NOMO-1 treated with dmso at 0.1 percent for 144 hours (cell line): ENCODE data around the gene NPFF.

Experiments used
- DNase-seq: peaks from one replicate; lab custom pipeline; 2025; ENCODE audit not compliant: unreplicated experiment; lab: John Stamatoyannopoulos, UW

NPFF gene

GRCh38 chr12:53514628-53515290 lies 7.5 kb upstream of the NPFF start:
- DNase-seq = no peak

- DNase-seq = no peak
Observed at GRCh38 chr12:53513712-53514410, 6.6 kb upstream of the NPFF start.

DNA sequence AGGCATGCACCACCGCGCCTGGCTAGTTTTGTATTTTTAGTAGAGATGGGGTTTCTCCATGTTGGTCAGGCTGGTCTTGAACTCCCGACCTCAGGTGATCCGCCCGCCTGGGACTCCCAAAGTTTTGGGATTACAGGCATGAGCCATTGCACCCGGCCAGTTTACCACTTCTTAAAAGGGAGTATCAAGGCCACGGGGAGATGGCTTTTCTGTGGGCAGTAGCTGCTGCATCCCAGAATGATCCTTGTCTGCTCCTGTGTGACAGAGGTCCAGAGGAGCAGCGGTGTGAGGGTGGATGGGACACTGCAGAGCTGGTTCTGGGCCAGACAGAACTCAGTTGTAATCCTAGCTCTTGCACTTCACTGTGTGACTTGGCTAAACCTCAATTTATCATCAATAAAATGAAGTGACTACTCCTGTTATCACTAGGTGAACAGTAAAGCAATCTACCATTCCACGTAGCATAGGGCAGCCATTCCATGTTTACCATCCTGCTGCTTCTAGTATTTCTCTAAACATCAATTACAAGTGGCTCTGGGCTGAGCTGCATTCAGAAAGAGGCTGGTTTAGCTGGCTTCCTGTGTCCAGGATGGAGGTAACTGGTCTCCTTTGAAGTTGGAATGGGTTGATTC lies 3.0 kb upstream of the NPFF start:
- DNase-seq = no peak

GRCh38 chr12:53508534-53509170 lies 1.4 kb upstream of the NPFF start:
- peak; percentile 70 for DNase-seq

DNA sequence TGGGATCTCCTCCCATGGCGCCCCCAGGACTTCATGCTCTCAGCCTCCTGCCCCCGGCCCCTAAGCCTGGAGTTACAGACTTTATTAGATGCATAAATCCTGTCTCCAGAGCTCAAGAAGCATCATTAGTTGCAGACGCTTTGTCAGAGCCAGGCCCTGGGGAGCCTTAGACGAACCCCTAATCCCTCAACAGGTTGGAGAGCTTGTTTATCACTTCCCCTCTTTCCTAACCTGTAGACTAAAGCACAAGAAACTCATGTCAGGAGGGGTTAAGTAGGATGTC lies 260 bp upstream of the NPFF start:
- no peak for DNase-seq

GRCh38 chr12:53506450-53506785 lies 866 bp downstream of the NPFF start:
- DNase-seq = no peak

DNA sequence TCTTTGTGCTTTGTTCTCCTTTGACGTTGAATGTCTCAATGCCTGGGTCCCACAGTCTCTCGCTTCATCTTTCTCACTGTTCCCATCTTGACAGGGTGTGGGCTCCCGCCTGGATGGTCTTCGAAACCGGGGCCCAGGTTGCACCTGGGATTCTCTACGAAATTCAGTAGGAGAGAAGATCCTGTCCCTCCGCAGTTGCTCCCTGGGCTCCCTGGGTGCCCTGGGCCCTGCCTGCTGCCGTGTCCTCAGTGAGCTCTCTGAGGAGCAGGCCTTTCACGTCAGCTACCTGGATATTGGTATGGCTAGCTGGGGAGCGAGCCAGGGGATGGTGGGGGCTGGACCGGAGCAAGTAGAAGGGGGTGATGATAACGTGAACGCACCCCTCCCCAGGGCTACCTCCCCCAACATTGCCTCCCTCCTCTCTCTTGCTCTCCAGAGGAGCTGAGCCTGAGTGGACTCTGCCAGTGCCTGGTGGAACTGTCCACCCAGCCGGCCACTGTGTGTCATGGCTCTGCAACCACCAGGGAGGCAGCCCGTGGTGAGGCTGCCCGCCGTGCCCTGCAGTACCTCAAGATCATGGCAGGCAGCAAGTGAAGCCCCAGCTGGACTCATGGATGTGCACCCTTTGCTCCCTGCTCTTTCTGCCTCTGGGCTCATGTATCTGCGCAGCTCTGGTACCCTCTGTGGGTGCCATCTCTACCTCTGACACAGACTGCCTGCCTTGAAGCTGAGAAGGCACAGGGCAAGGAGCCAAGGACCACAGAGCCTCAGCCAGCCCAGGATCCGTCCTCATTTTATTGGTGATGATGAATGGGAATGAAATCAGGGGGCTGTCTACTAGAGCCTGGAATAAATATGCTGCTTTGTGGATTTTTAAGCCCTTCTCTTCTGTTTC lies 1.5 kb downstream of the NPFF start:
- DNase-seq = no peak

- no peak for DNase-seq
Observed at GRCh38 chr12:53505086-53505485, 2.2 kb downstream of the NPFF start.

- no peak for DNase-seq
Observed at GRCh38 chr12:53504004-53504920, 3.0 kb downstream of the NPFF start.

DNA sequence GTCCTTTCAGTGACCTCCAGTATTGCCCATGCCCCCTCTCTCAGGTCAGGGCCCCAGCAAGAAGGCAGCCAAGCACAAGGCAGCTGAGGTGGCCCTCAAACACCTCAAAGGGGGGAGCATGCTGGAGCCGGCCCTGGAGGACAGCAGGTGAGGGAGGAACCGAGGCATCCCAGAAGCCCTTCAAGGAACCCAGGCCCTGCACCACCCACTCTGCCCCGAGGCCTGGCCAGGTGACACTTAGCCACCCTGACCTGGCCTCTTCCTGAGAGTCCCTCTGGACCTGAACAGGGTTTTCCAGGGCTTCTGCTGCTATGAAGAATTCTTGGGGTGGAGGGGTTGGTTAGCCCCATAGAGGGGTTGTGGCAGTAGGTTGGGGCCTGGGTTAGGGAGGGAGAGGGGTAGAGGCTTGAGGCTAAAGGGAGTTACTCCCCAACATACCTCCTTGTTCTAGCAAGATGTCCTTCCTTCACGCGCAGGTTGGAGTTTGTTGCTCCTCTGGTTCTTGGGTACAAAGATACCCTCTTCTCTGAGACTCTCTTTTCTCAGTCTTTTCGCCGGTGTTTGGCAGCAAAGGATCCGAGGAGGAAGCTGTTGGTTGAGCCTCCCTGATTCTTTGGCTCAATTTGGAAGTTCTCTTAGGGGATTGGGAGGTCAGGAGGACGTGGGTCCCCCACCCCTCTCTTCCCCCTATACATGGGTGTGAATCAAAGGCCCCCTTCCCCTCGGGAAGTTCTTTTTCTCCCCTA lies 4.1 kb downstream of the NPFF start:
- no peak for DNase-seq

DNA sequence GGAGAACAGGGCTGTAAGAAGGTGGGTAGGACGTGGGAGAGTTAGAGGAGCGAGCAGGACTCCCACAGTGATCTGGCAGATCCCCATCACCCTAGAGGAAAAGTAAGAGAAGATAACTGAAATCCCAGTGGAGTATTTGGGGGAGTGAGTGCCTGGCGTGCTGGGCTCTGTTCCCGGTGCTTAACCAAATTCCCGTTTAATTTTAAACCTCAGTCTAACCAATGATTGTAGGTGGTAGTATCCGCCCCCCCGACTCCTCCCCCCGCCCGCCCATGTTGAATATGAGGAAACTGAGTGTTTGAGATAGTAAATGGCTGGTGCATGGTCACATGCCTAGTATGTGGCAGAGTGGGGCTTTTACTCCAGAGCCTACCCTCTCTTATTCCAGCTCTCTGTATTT lies 5.0 kb downstream of the NPFF start:
- DNase-seq = no peak

- DNase-seq = no peak
Observed at GRCh38 chr12:53501615-53502181, 5.6 kb downstream of the NPFF start.

DNA sequence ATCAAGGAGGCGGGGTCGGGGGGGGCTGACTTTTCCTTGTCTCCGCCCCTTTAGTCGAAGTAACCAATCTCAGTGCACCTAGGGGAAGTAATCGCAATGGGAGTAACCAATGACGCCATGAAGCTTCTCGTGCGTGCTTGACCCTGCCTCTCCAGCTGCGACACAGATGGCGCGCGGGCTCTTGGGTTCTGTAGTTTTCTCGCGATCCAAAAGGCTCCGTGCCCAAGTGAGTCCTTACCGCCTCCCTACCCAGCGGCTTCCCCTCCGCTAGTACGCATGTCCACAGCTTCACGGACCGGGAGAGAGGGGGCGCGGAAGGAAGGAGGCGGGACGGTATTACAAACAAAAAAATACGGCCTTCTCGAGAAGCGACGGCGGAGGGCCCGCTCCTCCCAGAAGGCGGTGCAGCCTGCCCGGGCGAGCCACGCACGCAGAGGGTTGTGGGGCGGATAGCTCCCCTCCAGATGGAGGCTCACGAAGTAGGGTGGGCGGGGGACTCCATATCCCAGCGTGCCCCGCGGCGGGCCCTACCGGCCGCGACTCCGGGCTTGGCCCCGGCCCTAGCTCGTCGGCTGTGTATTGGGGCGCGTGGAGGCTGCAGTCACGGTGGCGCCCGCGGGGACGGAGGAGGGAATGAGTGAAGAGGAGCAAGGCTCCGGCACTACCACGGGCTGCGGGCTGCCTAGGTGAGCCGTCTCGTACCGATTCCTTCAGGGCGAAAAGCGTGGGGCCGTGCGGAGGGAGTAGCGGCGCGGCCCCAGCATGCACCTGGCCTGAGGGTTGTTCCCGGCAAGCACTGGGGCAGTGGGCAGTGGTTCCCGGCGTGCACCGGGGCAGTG lies 6.3 kb downstream of the NPFF start, which contains the start of gene TARBP2:
TARBP2 (plus strand) TSS at position 508 of the 839 bp plus-strand sequence; CDS start at position 634, 126 bp downstream.
- DNase-seq = peak; percentile 97

GRCh38 chr12:53500142-53500775 lies 7.0 kb downstream of the NPFF start:
- peak; percentile 48 for DNase-seq

DNA sequence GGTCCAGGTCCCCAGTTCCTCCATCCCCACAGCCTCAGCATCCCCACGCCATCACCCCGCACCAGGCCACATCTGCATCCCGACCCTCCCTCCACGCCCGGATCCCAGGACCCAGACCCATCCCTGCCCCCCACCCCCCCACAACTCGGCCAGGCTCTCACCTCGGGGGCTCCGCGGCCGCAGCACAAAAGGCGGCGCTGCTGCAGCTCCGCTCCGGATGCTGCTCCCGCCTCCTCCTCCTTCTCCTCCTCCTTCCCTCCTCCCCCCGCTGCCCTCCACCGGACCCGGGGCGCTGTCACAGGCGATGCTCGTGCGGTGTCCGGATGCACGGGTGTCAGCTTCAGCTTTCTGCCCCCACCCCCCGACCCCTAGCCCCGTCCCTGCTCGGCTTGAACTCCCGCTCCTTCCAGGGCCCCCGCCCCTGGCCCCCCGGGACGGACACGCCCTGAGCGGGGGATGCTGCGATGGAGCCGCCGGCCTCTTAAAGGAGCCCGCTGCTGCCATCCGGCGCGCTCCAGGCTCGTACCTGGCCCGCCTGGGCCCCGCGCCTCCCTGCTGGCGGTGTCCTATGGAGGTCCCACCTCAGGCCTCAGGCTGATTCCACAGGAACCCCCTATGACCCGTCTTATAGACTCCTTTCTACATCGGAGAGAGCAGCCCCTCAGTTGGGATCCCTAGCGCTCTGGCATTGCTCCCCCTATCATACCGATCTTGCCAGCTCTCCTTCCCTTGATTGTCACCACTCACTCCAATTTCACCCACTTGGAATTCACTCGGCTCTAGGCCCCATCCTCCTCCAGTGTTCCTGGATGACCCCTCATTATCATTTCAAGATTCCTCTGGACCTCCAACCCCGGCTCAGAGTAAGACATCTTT lies 7.8 kb downstream of the NPFF start, which contains the start of gene MAP3K12:
MAP3K12 (minus strand) TSS at position 193 of the 876 bp plus-strand sequence. CDS start 12,067 bp downstream, outside the sequence.
- DNase-seq = no peak

- no peak for DNase-seq
Observed at GRCh38 chr12:53498235-53498630, 9.1 kb downstream of the NPFF start.
